IMR-90 (cell line): ENCODE measurements around the gene PYGM. TPM values are rescaled to one million over a fixed set of nuclear protein-coding genes. Genes with fewer than 3 reads are reported as not detected.
A peak's percentile ranks its signal among the peaks of the same experiment; 100 is the strongest.

ENCODE experiments used
- ATAC-seq: fragments of 200-7000 bp; cut with Tn5 transposase; 2 replicates; pipeline ENCODE4 v1.9.1; 2020; ENCODE audit warnings: low read depth, mild to moderate bottlenecking, moderate library complexity
- BruUV-seq: library from RNA; stranded (reverse); fragments of 400-500 nt; replicated peaks from 2 replicates; lab custom pipeline; 2021; lab: Mats Ljungman, UMichigan
- CTCF ChIA-PET: fragments of 300-600 bp; formaldehyde crosslinking; extraction: SDS; loops from one replicate; lab custom pipeline; 2021; ENCODE audit warnings: antibody characterized with exemption; lab: Yijun Ruan, JAX
- POLR2A ChIA-PET: fragments of 300-600 bp; sonication (Branson Sonifier 250); formaldehyde crosslinking; loops from one replicate; lab custom pipeline; 2022; ENCODE audit warnings: antibody characterized with exemption; ENCODE audit not compliant: unreplicated experiment; lab: Charles Lee
- DNase-seq: peaks from one replicate; pipeline ENCODE4 v3.0.0; 2013
- H2AFZ ChIP-seq: replicated peaks from 2 replicates; pipeline ENCODE3; 2013; ENCODE audit warnings: low read length, mild to moderate bottlenecking; ENCODE audit not compliant: poor library complexity
- H2AK5ac ChIP-seq: 2 replicates; pipeline ENCODE4 v1.6.1; 2013; ENCODE audit warnings: low read depth, low read length, inconsistent platforms
- H2AK9ac ChIP-seq: replicated peaks from 2 replicates; pipeline ENCODE3; 2013; ENCODE audit warnings: mild to moderate bottlenecking, low read depth, low read length, moderate library complexity; ENCODE audit not compliant: poor library complexity
- H2BK120ac ChIP-seq: 2 replicates; pipeline ENCODE4 v1.6.1; 2013; ENCODE audit warnings: low read depth, low read length, inconsistent platforms
- H2BK15ac ChIP-seq: 3 replicates; pipeline ENCODE4 v1.6.1; 2013; ENCODE audit warnings: low read depth, low read length, inconsistent platforms
- H2BK20ac ChIP-seq: 2 replicates; pipeline ENCODE4 v1.6.1; 2013; ENCODE audit warnings: low read depth, mild to moderate bottlenecking, inconsistent platforms, low read length, moderate library complexity
- H2BK5ac ChIP-seq: 2 replicates; pipeline ENCODE4 v1.6.1; 2013; ENCODE audit warnings: mild to moderate bottlenecking, low read depth, low read length, inconsistent platforms; ENCODE audit not compliant: poor library complexity, severe bottlenecking
- H3K14ac ChIP-seq: replicated peaks from 2 replicates; pipeline ENCODE4 v1.6.1; 2013; ENCODE audit warnings: low read depth, low read length, inconsistent platforms
- H3K18ac ChIP-seq: 2 replicates; pipeline ENCODE4 v1.6.1; 2013; ENCODE audit warnings: low read depth, low read length, control low read depth
- H3K23ac ChIP-seq: 2 replicates; pipeline ENCODE4 v1.6.1; 2013; ENCODE audit warnings: low read depth, low read length, inconsistent platforms
- H3K27ac ChIP-seq: 2 replicates; pipeline ENCODE4 v1.5.1; 2013; ENCODE audit warnings: mild to moderate bottlenecking, control low read depth, low read length; ENCODE audit not compliant: insufficient read depth
- H3K27me3 ChIP-seq: 2 replicates; pipeline ENCODE4 v1.6.1; 2013; ENCODE audit warnings: low read length; ENCODE audit not compliant: control insufficient read depth, insufficient read depth
- H3K36me3 ChIP-seq: 2 replicates; pipeline ENCODE4 v1.6.1; 2013; ENCODE audit warnings: low read length, mixed read lengths; ENCODE audit not compliant: control insufficient read depth, insufficient read depth
- H3K4ac ChIP-seq: 2 replicates; pipeline ENCODE4 v1.6.1; 2013; ENCODE audit warnings: low read depth, low read length, inconsistent platforms
- H3K4me1 ChIP-seq: 2 replicates; pipeline ENCODE4 v1.6.1; 2013; ENCODE audit warnings: low read length, mixed read lengths; ENCODE audit not compliant: control insufficient read depth, insufficient read depth
- H3K4me2 ChIP-seq: 2 replicates; pipeline ENCODE4 v1.6.1; 2013; ENCODE audit warnings: low read depth, mild to moderate bottlenecking, control low read depth, low read length, moderate library complexity
- H3K4me3 ChIP-seq: 2 replicates; pipeline ENCODE4 v1.5.1; 2013; ENCODE audit warnings: low read depth, mild to moderate bottlenecking, control low read depth, low read length, moderate library complexity; ENCODE audit not compliant: insufficient read depth
- H3K56ac ChIP-seq: 2 replicates; pipeline ENCODE4 v1.6.1; 2013; ENCODE audit warnings: low read length, inconsistent platforms; ENCODE audit not compliant: insufficient read depth; ENCODE audit errors: extremely low read depth
- H3K79me1 ChIP-seq, 2 experiments: 2 replicates each; pipeline ENCODE4 v1.6.1; 2013; ENCODE audit warnings: low read length in 2 of 2, inconsistent platforms in 1 of 2, low read depth in 1 of 2
- H3K9ac ChIP-seq: 2 replicates; pipeline ENCODE4 v1.6.1; 2013; ENCODE audit warnings: low read depth, low read length, control low read depth
- H3K9me1 ChIP-seq: 2 replicates; pipeline ENCODE4 v1.6.1; 2013; ENCODE audit warnings: low read length, inconsistent platforms; ENCODE audit not compliant: insufficient read depth
- H3K9me3 ChIP-seq: 2 replicates; pipeline ENCODE4 v1.6.1; 2013; ENCODE audit warnings: low read length; ENCODE audit not compliant: control insufficient read depth, insufficient read depth
- H4K20me1 ChIP-seq: 2 replicates; pipeline ENCODE4 v1.6.1; 2013; ENCODE audit warnings: low read length, inconsistent platforms; ENCODE audit not compliant: insufficient read depth
- H4K5ac ChIP-seq: 2 replicates; pipeline ENCODE4 v1.6.1; 2013; ENCODE audit warnings: mild to moderate bottlenecking, low read depth, low read length, control low read depth
- H4K8ac ChIP-seq, 2 experiments: 2 replicates each; pipeline ENCODE4 v1.6.1; 2013; ENCODE audit warnings: low read depth in 2 of 2, low read length in 2 of 2, control low read depth in 1 of 2, inconsistent platforms in 1 of 2
- H4K91ac ChIP-seq: 2 replicates; pipeline ENCODE4 v1.6.1; 2013; ENCODE audit warnings: low read depth, low read length, inconsistent platforms; ENCODE audit not compliant: insufficient read depth
- BHLHE40 ChIP-seq: fragments of 150-350 bp; IDR thresholded peaks from 2 replicates; pipeline ENCODE4 v1.6.1; 2016; ENCODE audit warnings: mild to moderate bottlenecking, low read depth, low read length
- CEBPB ChIP-seq: IDR thresholded peaks from 2 replicates; pipeline ENCODE4 v1.6.1; 2012; ENCODE audit warnings: low read depth, low read length, improper control_type of control experiment
- CHD1 ChIP-seq: IDR thresholded peaks from 2 replicates; pipeline ENCODE4 v1.6.1; 2012; ENCODE audit warnings: low read depth, low read length, improper control_type of control experiment
- ELK1 ChIP-seq: fragments of 150-350 bp; IDR thresholded peaks from 2 replicates; pipeline ENCODE4 v1.6.1; 2016; ENCODE audit warnings: low read depth, mild to moderate bottlenecking, low read length, moderate library complexity, borderline replicate concordance
- FOS ChIP-seq: fragments of 150-350 bp; IDR thresholded peaks from 2 replicates; pipeline ENCODE4 v1.6.1; 2016; ENCODE audit warnings: low read depth, low read length
- MAFK ChIP-seq: IDR thresholded peaks from 2 replicates; pipeline ENCODE4 v1.6.1; 2012; ENCODE audit warnings: low read depth, low read length, improper control_type of control experiment
- MAZ ChIP-seq: IDR thresholded peaks from 2 replicates; pipeline ENCODE4 v1.6.1; 2012; ENCODE audit warnings: low read depth, mild to moderate bottlenecking, low read length, improper control_type of control experiment, moderate library complexity, borderline replicate concordance
- MXI1 ChIP-seq: IDR thresholded peaks from 2 replicates; pipeline ENCODE4 v1.6.1; 2012; ENCODE audit warnings: low read depth, mild to moderate bottlenecking, low read length, moderate library complexity, borderline replicate concordance
- NFE2L2 ChIP-seq: fragments of 150-350 bp; IDR thresholded peaks from 2 replicates; pipeline ENCODE4 v1.6.1; 2016; ENCODE audit warnings: low read depth, mild to moderate bottlenecking, low read length
- POLR2A ChIP-seq: IDR thresholded peaks from 2 replicates; pipeline ENCODE4 v1.6.1; 2012; ENCODE audit warnings: mild to moderate bottlenecking, low read depth, low read length
- RAD21 ChIP-seq: IDR thresholded peaks from 2 replicates; pipeline ENCODE4 v1.6.1; 2012; ENCODE audit warnings: low read length, improper control_type of control experiment
- RCOR1 ChIP-seq: IDR thresholded peaks from 2 replicates; pipeline ENCODE4 v1.6.1; 2012; ENCODE audit warnings: mild to moderate bottlenecking, low read length, improper control_type of control experiment; ENCODE audit not compliant: insufficient replicate concordance
- RFX5 ChIP-seq: IDR thresholded peaks from 2 replicates; pipeline ENCODE4 v1.8.0; 2012; ENCODE audit warnings: low read depth, mild to moderate bottlenecking, low read length, moderate library complexity
- SMC3 ChIP-seq: fragments of 150-350 bp; IDR thresholded peaks from 2 replicates; pipeline ENCODE4 v1.6.1; 2016; ENCODE audit warnings: low read depth, mild to moderate bottlenecking, antibody characterized with exemption, low read length, moderate library complexity
- WGBS, 2 experiments: methylation state at CpG; one replicate each; pipeline versions ENCODE4 v1.1.5 to v1.1.7; 2013; ENCODE audit warnings: missing lambda C conversion rate in 2 of 2; ENCODE audit not compliant: insufficient read length in 1 of 2; ENCODE audit errors: extremely low coverage in 2 of 2; 5-methylcytosine and 5-hydroxymethylcytosine counted together
- dilution Hi-C: fragments of 300-500 bp; cut with HindIII; formaldehyde crosslinking; loops from one replicate; pipeline ENCODE4 v1.14.3; 2018; ENCODE audit warnings: low sequenced_read_pairs; ENCODE audit not compliant: unreplicated experiment
- in situ Hi-C: fragments of 300-500 bp; cut with MboI; formaldehyde crosslinking; loops from 3 replicates; pipeline ENCODE4 v1.14.3; 2019; ENCODE audit warnings: low sequenced_read_pairs, inconsistent platforms, mixed read lengths
- intact Hi-C: fragments of 100-400 bp; cut with micrococcal nuclease; formaldehyde crosslinking; loops from 2 replicates; pipeline ENCODE4 v1.10.0; 2022
- polyA plus RNA-seq, 3 experiments: library from polyadenylated mRNA; depleted of rRNA; stranded (reverse); fragments of >200 nt; gene quantifications; 2 replicates each; pipeline ENCODE4 v1.2.3, GENCODE V29; 2012; ENCODE audit warnings: low replicate concordance in 1 of 3
- total RNA-seq: library from RNA; depleted of rRNA; stranded (reverse); fragments of >200 nt; gene quantifications from 2 replicates; pipeline ENCODE4 v1.2.3, GENCODE V29; 2012
- TF ChIP-seq, protein P1 (sequence below): fragments of 150-350 bp; IDR thresholded peaks from 2 replicates; pipeline ENCODE4 v1.6.1; 2017; ENCODE audit warnings: mild to moderate bottlenecking, antibody characterized with exemption, low read length, low read depth
- TF ChIP-seq, protein P2 (sequence below): conservative IDR thresholded peaks from 2 replicates; pipeline ENCODE4 v1.5.1; 2012; ENCODE audit warnings: mild to moderate bottlenecking, low read depth, low read length, improper control_type of control experiment

PYGM gene
- total and polyA plus RNA-seq, 2 of the 4 experiments (the other 2 are of a cell fraction), result 0.18 to 0.21 TPM

DNA sequence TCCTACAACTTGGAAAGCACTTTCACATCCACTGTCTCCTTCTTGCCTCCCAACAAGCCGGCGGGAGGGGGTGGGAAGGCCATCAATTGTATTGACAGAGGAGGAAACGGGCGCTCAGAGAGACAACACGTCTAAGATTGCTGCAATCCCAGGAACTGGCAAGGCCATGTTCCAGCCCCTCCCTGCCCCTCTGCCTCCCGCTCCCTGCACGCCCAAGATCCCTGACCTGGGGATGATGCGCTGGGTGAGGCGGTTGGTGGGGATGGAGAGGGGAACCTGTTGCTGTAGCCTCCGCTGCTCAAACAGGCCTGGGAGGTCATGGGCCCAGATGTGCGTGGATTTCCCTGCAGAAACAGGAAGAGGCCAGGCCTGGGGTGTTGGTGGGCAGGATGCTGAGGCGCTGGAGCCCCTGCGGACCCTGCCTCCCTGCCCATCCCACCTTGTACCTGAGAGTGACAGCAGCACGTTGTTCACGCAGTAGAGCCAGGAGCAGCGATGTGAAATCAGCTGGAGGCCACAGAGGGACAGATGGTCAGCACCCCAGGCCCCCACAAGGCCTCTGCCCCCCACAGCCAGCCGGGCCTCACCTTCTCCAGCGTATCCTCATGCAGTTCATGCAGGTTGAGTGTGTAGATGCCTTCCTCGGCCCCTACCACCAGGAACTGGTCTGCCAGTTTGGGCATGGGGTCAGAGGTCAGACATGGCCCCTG is 36.4 kb upstream of the PYGM start:
- Histone ChIP-seq H3K9me1 (peaks cover under 1% of the 10 kb centered on the region; the same call in 1 of the 2 replicates), H3K4me3 (no peak overlapping the region), H2AK5ac (no peak overlapping the region), H4K8ac (no peak overlapping the region), H3K9me3 (no peaks in the 10 kb centered on the region), H3K18ac (no peak overlapping the region), H3K14ac (no peak overlapping the region), H2AK9ac (peak overlapping the region; percentile 42), H3K56ac (no peak overlapping the region), H2BK20ac (no peak overlapping the region), H3K27me3 (no peaks in the 10 kb centered on the region), H3K27ac (no peak overlapping the region), H2AFZ (no peak overlapping the region), H3K4me1 (no peaks in the 10 kb centered on the region), H2BK120ac (no peak overlapping the region), H3K36me3 (peaks cover 24% of the 10 kb centered on the region), H3K4me2 (no peak overlapping the region), H4K20me1 (no peaks in the 10 kb centered on the region), H3K79me1 (no peaks in the 10 kb centered on the region), H2BK5ac (no peak overlapping the region), H3K9ac (no peak overlapping the region), H2BK15ac (no peak overlapping the region), H4K5ac (no peak overlapping the region), H3K4ac (no peak overlapping the region), H3K23ac (no peak overlapping the region), H4K91ac (no peak overlapping the region)
- TF ChIP-seq SMC3 (no peak), CHD1 (no peak), POLR2A (no peak), MAZ (no peak), NFE2L2 (no peak), RFX5 (no peak), CEBPB (no peak), ELK1 (no peak), RCOR1 (no peak), MAFK (no peak), FOS (no peak), RAD21 (no peak), MXI1 (no peak), BHLHE40 (no peak)
- TF ChIP-seq, protein P1, sequence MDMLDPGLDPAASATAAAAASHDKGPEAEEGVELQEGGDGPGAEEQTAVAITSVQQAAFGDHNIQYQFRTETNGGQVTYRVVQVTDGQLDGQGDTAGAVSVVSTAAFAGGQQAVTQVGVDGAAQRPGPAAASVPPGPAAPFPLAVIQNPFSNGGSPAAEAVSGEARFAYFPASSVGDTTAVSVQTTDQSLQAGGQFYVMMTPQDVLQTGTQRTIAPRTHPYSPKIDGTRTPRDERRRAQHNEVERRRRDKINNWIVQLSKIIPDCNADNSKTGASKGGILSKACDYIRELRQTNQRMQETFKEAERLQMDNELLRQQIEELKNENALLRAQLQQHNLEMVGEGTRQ, result no peak
- TF ChIP-seq, protein P2, sequence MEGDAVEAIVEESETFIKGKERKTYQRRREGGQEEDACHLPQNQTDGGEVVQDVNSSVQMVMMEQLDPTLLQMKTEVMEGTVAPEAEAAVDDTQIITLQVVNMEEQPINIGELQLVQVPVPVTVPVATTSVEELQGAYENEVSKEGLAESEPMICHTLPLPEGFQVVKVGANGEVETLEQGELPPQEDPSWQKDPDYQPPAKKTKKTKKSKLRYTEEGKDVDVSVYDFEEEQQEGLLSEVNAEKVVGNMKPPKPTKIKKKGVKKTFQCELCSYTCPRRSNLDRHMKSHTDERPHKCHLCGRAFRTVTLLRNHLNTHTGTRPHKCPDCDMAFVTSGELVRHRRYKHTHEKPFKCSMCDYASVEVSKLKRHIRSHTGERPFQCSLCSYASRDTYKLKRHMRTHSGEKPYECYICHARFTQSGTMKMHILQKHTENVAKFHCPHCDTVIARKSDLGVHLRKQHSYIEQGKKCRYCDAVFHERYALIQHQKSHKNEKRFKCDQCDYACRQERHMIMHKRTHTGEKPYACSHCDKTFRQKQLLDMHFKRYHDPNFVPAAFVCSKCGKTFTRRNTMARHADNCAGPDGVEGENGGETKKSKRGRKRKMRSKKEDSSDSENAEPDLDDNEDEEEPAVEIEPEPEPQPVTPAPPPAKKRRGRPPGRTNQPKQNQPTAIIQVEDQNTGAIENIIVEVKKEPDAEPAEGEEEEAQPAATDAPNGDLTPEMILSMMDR, result no peak
- ATAC-seq (no peak), DNase-seq (no peak)
- dilution Hi-C loops, result no loop called here
- intact Hi-C loops, result no loop called here
- in situ Hi-C loops, result no loop called here
- WGBS, 2 experiments, result 90% methylated on average over 6 of the region's 19 CpGs; no CpG with 5 or more reads in 1 of the 2 experiments
- POLR2A ChIA-PET, result no interaction called here
- CTCF ChIA-PET, result no interaction called here
- BruUV-seq, result no TSS peak
